ENCODE results near the gene LETM1.

The LETM1 gene

DNA sequence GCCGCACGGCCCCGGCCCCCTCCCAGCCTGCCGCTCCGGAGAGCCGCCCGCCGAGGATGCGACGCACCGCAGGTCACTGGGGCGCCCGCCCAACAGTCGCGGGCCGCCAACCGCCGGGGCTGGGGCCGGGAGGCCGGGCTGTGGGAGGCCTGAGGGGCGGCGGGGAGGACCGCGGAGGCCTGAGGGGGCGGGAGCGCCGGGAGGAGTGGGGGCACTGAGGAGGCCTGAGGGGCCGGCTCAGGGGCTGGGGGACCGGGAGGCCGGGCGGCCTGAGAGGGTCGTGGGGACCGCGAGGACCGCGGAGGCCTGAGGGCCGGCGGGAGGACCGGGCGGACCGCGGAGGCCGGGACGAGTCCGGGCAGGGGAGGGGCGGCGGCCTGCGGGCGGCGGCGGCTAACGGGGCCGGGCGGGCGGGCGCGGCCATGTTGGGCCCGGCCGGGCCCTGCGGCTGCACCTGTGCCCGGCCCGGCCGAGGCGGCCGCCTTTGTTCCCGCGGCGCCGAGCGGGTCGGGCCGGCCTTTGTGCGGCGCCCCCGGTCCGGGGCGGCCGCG is 15.6 kb upstream of the LETM1 start:
- DNase-seq = no peak

DNA sequence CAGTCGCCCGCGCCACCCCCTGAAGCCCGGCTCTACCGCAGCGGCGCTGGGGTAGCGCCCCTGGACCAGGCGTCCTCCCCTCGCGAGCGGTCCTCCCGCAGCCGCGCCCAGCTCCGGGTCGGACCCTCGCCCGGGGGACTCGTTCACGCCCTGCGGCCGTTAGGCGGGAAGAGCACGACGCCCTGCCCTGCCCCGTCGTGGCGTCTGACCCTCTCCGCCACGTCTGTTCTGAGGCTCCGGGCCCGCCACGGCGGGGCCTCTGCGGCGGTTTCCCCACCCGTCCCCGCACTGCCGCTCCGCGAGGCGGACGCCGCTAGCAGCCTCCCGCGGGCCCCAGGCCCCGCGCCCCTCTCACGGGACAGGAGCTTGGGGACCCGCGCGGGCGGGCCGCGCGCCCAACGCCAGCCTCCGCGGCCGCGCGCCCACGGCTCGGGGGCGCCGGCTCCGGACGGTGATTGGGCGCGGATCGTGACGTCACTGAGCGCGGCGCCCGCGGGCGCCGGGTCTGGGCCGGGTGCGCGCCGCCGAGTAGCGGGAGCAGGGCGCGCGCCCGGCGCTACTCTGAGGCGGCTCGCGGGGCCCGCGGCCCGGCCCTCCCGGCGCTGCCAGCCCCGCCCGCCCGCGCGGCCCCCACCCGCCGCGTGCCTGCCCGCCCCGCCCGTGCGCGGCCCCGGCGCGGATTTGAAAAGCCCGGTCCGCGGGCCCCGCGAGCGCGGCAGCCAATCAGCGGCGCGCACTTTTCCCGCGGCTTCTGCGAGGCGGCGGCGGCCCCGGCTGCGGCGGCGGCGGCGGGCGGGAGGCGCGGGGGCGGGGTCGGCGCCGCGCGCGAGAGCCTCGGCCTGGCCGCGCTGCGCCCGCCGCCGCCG is 14.9 kb upstream of the LETM1 start, which contains the start of gene NSD2:
TSS of gene NSD2 (plus strand) at position 816 of the 866 bp plus-strand sequence. CDS start 29,262 bp downstream, outside the sequence.
- DNase-seq = peak; percentile 76

DNA sequence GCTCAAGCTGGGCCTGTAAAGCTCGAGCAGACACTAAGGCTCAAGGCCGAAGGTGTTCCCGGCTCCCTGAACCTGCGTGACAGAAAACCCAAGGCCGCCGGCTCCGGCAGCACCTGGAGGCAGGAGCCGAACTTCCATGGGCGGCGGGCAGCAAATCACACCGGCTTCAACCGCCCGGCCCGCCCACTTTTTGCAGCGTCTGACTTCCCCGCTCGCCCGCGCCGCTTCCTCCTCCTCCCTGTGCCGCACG is 14.3 kb upstream of the LETM1 start:
- peak; percentile 65 for DNase-seq

DNA sequence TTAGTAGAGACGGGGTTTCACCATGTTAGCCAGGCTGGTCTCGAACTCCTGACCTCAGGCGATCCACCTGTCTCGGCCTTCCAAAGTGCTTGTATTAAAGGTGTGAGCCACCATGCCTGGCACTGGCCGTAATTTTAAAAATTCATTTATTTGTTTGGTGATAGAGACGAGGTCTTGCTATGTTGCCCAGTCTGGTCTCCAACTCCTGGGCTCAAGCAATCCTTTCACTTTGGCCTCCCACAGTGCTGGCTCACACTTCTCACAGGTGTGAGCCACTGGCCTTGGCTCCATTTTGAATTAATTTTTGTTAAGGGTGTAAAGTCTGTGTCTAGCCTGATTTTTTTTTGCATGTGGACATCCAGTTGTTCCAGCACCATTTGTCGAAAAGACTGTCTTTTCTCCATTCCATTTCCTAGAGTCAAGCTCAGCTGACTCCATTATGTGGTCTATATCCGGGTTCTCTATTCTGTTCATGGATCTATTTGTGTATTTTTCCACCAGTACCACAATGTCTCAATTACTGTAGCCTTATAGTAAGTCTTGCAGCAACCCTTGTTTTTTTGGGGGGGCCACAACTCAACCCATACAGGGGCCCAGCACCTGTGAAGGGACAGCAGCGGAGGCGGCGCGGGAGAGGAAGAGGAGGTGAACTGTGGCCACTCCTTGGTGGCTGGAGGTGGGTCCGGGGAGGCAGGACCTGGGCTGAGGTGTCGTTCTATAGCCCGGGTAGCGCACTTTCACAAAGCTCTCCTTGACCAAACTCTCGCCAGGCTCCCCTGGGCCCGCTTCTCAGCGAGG is 13.8 kb upstream of the LETM1 start:
- no peak for DNase-seq

DNA sequence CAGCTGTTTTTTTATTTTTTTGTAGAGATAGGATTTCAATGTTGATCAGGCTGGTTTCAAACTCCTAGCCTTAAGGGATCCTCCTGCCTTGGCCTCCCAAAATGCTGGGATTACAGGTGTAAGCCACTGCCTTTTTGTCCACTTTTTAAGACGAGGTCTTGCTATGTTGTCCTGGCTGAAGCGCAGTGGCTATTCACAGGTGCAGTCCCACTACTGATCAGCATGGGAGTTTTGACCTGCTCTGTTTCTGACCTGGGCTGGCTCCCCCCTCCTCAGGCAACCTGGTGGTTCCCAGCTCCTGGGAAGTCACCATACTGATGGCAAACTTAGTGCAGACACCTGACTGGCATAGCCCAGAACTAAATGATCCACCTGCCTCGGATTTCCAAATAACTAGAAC is 13.0 kb upstream of the LETM1 start:
- no peak for DNase-seq

DNA sequence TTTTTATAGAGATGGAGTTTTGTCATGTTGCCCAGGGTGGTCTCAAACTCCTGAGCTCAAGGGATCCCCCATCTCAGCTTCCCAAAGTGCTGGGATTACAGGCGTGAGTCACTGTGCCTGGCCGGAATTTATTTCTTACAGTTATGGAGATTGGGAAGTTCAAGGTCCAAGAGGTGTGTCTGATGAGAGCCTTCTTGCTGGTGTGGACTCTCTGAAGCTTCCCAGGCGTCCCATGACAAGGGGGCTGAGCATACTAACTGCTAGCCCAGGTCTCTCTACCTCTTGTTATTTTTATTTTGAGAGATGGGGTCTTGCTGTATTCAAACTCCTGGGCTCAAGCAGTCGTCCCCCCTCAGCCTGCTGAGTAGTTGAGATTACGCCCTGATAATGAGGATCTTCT is 12.3 kb upstream of the LETM1 start:
- no peak for DNase-seq

DNA sequence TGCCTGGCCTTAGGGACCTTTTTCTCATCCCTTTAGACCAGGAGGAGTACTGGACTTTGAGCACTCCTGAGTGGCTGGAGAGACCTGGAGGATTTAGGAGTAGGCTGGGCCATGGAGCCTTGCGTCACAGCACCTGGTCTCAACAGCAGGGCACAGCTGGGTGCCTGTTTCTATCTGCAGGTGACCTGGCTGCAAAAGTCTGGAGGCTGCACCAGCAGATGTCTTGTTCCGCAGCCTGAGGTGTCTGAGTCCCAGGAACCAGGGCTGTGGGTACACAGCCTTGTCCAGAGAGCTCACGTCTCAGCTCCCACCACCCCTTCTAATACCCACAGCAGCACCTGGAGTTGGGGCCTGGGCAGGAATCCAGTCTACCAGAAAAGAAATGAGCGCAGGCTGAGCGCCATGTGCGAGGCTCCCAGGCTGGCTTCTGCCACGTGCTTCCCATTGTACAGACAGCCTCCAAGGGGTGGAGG is 10.3 kb upstream of the LETM1 start:
- no peak for DNase-seq

DNA sequence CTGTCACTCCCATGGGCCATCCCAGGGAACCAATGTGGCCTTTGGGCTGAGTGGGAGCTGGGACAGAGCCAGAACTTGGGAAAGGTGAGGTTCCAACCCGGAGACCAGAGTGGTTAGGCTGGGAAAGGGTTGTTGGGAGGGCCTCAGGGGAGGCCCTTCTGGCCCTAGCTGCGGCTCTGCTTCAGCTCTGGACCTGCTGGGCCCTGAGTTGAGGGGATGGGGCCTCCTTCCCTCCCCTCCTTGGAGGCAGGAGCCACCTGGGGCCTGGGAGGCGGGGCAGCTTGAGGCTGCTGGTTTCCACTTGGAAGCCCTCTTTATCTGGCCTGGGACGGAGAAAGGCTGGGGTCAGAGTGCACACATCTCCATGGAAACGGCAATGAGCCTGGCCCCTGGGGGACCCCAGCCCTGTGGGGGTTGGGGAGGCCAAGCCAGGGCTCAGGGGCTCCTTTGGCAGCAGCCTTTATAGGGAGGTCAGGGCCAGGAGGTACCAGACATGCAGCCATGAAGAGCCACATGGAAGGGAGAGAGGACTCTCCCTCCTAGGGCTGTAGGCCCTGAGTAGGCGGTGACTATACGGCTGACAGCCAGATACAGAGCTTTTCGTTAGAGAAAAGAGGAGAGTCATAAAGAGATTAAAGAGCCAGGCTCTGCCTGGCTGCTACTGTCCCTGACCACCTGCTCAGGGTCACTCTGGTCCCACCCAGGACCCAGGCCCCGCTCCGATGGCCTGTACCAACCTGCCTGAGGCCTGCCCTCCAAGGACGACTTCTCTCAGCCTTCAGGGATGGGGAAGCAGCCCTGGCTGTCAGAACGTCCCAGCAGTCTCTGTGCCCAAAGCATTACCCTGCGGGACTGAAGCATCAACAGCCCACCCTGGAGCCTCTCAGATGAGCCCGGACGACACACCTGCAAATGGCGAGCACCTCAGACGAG is 8.4 kb upstream of the LETM1 start:
- DNase-seq = no peak

DNA sequence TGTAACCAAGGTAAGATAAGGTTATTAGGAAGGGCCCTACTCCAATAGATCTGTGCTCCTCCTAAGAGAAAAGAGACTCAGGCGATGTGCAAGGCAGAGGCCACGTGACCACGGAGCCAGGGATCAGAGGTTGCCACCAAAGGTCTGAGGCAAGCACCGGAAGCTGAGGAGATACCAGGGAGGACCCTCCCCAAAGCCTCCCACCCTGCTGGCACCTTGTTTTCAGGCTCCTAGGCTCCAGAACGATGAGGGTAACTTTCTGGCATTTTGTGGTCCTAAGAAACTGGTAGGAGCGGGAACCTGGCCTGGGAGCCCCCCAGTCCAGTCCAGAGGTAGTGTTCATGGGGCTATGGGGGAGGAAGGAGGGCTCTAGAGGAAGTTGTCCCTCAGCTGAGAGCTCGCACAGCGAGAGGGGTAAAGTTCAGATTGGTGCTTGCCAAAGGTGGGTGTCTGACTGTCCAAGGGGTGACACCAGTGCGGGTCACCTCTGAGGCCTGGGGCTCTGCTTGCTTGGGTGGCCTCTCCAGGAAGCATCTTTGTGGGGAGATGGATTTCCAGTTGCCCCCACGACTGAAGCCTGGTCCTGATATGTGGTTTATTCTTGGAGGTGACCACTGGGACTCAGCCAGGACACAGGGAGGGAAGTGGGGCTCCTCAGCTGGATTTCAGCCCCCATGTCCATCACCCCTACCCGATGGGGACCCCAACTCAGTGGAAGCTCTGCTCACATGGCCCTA is 7.5 kb upstream of the LETM1 start:
- DNase-seq = no peak

DNA sequence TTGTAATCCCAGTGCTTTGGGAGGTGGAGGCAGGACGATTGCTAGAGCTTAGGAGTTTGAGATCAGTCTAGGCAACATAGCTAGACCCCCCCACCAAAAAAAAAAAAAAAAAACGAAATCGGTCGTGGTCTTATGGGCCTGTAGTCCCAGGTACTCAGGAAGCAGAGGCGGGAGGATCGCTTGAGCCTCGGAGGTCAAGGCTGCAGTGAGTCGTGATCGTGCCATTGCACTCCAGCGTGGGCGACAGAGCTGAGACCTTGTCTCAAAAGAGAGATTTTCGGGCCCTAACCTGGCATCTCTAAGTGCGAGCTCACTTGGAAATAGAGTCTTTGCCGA is 7.0 kb upstream of the LETM1 start:
- no peak for DNase-seq

DNA sequence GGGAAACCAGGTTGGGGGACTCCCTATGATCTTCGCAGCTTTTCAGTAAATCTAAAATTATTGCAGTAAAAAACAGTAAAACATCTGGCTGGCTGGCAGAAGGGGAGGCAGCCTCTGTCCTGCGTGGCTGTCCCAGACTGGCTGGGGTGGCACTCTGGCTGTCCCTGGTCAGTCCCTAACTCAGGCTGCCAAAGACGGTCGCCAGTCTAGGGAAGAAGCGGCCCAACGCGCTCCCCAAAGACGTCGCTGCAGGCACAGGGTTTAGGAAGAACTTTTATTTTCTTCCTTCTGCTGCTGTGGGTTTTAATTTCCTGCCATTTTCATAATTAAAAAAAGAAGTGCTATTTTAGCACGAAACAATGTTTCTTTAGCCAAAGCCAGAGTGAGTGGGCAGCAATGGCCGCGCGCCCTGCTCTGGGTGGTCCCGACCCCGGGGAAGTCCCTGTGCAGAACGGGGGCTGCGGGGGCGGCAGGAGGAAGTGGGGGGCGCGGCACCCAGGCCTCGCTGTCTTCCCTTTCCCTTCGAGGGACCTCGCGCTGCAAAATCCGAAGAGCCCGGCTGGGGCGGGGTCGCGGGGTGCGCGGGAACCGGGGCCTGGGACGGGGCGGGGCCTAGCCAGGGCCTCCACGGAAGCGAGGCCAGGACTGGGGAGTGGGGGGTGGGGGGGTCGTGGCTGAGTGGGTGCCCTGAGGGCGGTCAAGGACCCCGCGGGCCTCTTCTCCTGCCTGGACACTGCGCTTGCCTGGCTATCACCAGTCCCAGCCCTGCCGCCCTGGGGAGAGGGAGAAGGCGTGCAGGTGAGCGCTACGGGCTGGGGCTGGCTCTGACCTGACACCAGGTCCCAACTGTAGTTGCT is 6.3 kb upstream of the LETM1 start:
- no peak for DNase-seq

DNA sequence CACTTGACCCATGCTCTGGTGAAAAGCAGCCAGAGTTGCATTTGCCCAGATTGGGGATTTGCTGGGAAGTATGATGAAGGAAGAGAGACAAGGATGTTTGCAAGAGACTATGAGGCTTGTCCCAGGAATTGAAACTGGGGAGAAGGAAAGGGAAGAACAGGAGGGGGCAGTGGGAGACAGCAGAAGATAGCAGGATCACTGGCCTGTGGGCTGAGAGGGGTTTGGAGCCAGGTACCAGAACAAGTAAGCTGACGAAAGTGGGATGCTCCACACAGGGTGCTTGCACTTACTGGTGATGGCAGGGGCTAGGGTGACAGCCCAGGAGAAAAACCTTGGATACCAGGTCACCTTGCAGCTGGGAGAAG is 3.4 kb upstream of the LETM1 start:
- no peak for DNase-seq

DNA sequence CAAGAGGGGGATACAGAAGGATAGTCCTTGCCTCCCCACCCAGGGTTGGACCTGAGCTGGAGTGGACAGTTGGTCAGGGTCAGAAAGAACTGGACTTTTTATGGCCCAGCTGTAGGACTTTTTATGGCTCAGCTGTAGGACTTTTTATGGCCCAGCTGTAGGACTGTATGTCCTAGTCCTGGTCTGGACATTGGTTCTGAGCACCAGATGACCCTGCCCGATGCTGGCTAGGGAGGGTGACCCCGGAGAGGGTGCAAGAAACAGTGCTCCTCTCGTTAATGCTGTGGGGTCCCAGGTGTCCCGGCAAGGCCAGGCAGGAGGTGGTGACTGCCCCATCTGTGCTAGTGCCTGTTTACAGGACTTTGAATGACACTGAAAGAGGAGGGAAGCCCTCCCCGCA is 2.0 kb upstream of the LETM1 start:
- no peak for DNase-seq

DNA sequence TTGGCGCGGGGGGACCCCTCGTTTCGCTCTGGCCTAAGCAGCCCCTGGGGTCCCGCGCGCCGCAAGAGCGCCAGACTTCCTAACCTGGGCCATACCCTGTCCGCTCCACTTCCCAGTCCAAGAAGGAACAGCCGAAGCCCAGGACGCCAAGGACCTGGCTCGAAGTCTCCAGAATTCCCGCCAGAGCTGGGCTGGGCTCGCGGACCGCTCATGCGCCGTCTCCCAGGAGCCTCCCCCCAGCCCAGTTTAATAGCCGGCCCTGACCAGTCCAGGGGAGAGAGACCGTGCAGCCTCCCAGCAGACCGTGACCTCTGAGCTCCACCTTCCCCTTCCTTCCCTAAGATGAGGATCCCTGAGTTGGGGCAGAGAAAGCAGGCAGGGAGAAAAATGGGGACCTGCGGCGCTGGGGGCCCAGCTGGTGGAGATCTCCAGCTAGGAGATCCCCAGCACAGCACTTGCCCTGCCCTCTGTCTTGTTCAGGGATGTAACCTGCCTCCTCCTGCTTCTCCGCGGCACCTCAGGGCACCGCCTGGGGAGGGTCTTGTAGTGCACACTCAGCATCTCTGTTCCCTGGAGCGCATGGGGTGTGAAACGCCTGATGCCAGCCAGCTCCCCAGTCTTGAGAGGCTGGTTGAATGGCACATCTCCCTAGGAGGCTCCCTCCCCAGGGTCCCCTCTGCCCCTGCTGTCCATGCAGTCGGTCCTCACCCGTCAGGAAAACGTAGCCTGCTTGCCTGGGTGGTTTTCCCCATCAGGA is 1.2 kb upstream of the LETM1 start:
- no peak for DNase-seq

DNA sequence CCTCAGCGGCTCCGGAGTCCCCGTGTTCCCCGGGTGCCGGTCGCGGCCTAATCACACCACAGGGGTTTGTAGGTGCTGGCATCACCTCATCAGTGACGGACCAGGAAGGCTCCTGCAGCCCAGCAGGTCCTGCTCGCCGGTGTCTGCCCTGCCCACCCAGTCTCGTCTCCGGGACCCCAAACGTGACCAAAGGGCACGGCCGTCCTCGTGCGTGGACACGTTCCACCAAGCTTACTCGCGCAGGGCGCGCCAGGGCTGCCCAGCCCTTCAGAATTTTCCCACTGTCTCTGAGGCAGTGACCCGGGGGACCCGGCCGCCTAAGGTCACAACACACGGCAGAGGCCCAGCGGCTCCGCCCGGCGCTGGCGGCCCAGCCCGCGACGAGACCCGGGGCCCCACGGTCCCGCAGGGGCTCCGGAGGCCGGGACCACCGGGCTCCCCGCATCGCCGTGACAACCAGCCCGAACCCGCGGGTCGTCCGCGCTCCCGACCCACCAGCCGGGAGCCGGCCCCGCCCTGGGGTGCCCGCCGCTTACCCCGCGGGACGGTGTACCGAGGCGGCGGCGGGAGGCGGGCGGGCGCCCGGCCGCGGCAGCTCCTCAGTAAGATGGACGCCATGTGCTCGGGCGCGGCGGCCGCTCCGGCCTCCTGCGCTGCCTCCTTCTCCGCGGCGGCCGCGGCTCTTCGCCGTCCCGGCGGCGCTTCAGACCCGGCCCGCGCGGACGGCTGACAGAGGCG is 454 bp downstream of the LETM1 start:
- DNase-seq = no peak

DNA sequence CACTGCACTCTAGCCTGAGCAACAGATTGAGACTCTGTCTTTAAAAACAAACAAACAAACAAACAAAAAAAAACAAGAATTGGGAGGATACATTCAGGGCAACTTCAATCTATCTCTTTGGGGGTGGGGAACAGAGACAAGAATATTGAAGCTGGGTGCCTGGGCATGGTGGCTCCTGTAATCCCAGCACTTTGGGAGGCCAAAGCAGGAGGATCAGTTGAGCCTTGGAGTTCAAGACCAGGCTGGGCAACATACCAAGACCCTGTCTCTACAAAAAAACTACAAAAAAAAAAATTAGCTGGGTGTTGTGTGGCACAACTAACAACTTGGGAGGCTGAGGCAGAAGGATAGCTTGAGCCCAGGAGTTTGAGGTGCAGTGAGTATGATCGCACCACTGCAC is 1.2 kb downstream of the LETM1 start:
- DNase-seq = no peak

DNA sequence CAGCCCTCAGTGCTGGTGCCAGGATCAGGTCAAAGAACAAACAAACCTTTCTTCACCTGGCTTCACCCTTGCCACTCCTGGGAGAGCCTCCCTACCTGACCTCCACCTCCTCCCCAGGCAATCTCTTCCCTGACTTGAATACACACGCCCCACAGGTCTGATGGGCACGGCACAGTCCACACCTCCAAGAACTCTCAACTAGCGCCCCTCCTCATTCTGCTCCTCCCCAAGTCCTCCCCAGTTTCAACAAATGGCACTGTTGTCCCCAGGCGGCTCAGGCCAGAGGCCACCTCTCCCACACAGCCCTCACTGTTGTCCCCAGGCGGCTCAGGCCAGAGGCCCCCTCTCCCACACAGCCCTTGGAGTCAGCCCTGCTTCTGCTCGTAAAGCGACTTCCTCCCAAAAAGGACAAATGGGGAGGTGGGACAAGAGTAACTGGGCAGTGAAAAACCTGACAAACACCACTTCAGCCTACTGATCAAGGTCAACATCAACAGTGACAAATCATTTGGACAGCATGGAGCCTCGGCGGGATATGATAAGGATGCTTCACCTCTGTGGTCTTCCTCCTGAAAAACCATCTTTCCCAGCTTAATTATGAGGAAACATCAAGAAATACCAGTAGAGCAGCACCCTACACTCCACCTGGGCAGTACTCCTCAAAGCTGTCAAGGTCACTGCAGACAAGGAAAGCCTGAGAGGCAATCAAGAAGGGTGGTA is 2.9 kb downstream of the LETM1 start:
- DNase-seq = no peak

DNA sequence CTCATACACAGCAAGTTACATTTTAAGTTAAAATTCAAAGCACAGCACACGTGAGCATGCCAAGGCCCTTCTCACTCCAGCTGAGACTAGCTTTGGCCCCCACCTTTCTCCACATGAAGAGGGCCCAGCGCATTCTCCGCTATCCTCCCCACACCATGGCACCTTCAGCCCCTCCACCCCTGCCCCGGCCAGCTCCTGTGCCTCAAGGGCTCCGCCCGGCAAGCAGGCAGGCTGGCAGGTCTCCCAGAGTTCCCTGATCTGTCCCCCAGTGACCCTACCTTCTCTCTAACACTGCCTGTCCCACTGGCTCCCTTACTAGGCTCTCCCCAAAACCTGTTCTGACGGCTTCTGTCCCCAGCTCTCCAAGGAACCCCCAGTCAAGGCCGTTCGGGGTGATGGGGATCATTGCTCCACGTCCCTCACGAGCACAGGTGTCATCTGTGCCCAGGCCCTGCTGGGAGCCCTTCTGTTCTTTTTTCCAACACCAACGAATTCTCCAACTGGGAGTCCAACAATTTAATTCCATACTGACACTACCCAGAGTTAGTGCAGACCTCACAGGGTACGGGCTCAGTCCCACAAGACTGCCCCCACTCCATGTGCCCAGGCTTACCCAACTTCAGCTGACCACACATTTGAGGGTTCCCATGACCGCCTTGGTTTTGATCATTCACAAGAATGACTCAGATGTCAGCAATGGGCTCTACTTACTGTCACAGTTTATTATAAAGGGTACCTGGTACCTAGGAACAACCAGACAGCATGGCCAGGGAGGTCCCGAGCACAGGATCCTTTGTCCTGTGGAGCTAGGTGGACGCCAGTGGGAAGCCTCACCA is 4.2 kb downstream of the LETM1 start:
- DNase-seq = peak; percentile 29

All from MV-4-11 (cell line).